KMS-11 (cell line): ENCODE data around the gene PPP1R2B.

Source experiments
- H2AFZ ChIP-seq: fragments of 200-600 bp; sonication (generic); 2 replicates; pipeline ENCODE4 v1.6.1; 2016; ENCODE audit warnings: antibody characterized with exemption, mixed run types, low read depth
- H3K27ac ChIP-seq: fragments of 200-600 bp; sonication (generic); 2 replicates; pipeline ENCODE4 v1.6.1; 2016; ENCODE audit warnings: mild to moderate bottlenecking, mixed run types
- H3K27me3 ChIP-seq: fragments of 200-600 bp; sonication (generic); 2 replicates; pipeline ENCODE4 v1.6.1; 2017; ENCODE audit warnings: mild to moderate bottlenecking, low read depth, mixed run types, moderate library complexity; ENCODE audit not compliant: insufficient read depth
- H3K36me3 ChIP-seq: fragments of 200-600 bp; sonication (generic); 2 replicates; pipeline ENCODE4 v1.6.1; 2017; ENCODE audit warnings: mild to moderate bottlenecking, mixed run types; ENCODE audit not compliant: insufficient read depth
- H3K4me1 ChIP-seq: fragments of 200-600 bp; sonication (generic); 2 replicates; pipeline ENCODE4 v1.6.1; 2016; ENCODE audit warnings: mild to moderate bottlenecking, low read depth, mixed run types; ENCODE audit not compliant: poor library complexity, severe bottlenecking
- H3K4me2 ChIP-seq: fragments of 200-600 bp; sonication (generic); 2 replicates; pipeline ENCODE4 v1.7.0; 2016; ENCODE audit warnings: mild to moderate bottlenecking, mixed run types
- H3K4me3 ChIP-seq: fragments of 200-600 bp; sonication (generic); IDR thresholded peaks from 2 replicates; pipeline ENCODE4 v1.6.1; 2017; ENCODE audit warnings: low read depth, low read length, mixed read lengths; ENCODE audit not compliant: insufficient read depth
- H3K79me2 ChIP-seq: fragments of 200-600 bp; sonication (generic); 2 replicates; pipeline ENCODE4 v1.6.1; 2016; ENCODE audit warnings: low read depth, mixed run types; ENCODE audit not compliant: insufficient read depth
- H3K9ac ChIP-seq: fragments of 200-600 bp; sonication (generic); 2 replicates; pipeline ENCODE4 v1.6.1; 2016; ENCODE audit warnings: mild to moderate bottlenecking, mixed run types
- H4K20me1 ChIP-seq: fragments of 200-600 bp; sonication (generic); 2 replicates; pipeline ENCODE4 v1.6.1; 2016; ENCODE audit warnings: mild to moderate bottlenecking, mixed run types; ENCODE audit not compliant: insufficient read depth
- CTCF ChIP-seq: fragments of 200-600 bp; sonication (generic); conservative IDR thresholded peaks from 2 replicates; pipeline ENCODE4 v1.6.1; 2017; ENCODE audit warnings: low read depth, mild to moderate bottlenecking, antibody characterized with exemption, low read length, moderate library complexity, mixed read lengths

The PPP1R2B gene

DNA sequence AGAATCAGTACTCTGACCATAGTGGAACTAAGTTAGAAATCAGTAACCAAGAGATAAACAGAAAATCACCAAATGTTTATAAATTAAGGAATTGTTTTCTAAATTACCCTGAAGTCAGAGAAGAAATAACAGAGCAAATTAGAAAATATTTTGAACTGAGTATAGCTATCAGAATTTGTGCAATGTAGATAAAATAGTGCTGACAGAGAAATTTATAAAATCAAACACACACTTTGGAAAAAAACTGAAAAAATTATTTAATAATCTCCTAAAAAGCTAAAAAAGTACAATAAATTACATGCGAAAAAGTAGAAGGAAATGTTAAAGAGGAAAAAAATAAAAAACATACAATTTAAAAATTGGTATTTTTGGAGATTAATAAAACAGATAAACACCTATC lies 37.1 kb upstream of the PPP1R2B start:
- no peak overlapping the region for H3K4me2 ChIP-seq
- H3K27ac ChIP-seq = no peak overlapping the region
- no peaks in the 10 kb centered on the region for H3K79me2 ChIP-seq
- H3K4me1 ChIP-seq = peaks cover 8% of the 10 kb centered on the region
- H4K20me1 ChIP-seq = no peaks in the 10 kb centered on the region
- H3K27me3 ChIP-seq = no peaks in the 10 kb centered on the region
- no peak for TF ChIP-seq CTCF
- H3K4me3 ChIP-seq = no peak overlapping the region
- H3K36me3 ChIP-seq = no peaks in the 10 kb centered on the region
- no peak overlapping the region for H2AFZ ChIP-seq
- H3K9ac ChIP-seq = no peak overlapping the region

- Histone ChIP-seq H3K27me3 (no peaks in the 10 kb centered on the region), H3K4me1 (peaks cover 8% of the 10 kb centered on the region)
These were observed 34.0 kb upstream of the PPP1R2B start for GRCh38 chr5:156815988-156816599.

DNA sequence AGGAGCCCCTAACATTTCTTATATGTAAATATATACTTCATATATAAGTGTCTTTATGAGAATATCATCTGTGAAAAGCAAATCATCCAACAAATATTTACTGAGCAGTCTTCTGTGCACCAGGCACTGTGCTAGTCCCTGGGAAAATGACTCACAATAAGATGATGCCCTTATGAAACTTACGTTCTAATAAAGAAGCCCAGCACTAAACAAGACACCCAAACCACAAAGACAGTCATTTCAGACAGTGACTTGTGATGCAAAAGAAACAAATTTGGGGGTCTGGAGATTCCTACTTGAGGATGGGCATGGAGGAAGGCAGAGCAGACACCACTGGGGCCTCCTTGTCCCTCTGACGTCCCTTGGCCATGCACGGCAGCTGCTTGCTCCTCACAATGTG lies 30.6 kb upstream of the PPP1R2B start:
- TF ChIP-seq CTCF = no peak
- Histone ChIP-seq H3K4me2 (no peak overlapping the region), H3K4me3 (no peak overlapping the region), H3K36me3 (no peaks in the 10 kb centered on the region), H3K79me2 (no peaks in the 10 kb centered on the region), H2AFZ (no peak overlapping the region), H3K4me1 (peaks cover 8% of the 10 kb centered on the region), H4K20me1 (no peaks in the 10 kb centered on the region), H3K9ac (no peak overlapping the region), H3K27me3 (no peaks in the 10 kb centered on the region), H3K27ac (no peak overlapping the region)

More at GRCh38 chr5:156815988-156816599, 34.0 kb upstream of the PPP1R2B start:
- TF ChIP-seq CTCF = peak; percentile 40
- no peak overlapping the region for H3K4me3 ChIP-seq
- no peaks in the 10 kb centered on the region for H3K79me2 ChIP-seq
- no peaks in the 10 kb centered on the region for H4K20me1 ChIP-seq
- no peak overlapping the region for H3K4me2 ChIP-seq
- H3K9ac ChIP-seq = no peak overlapping the region
- no peaks in the 10 kb centered on the region for H3K36me3 ChIP-seq
- H3K27ac ChIP-seq = no peak overlapping the region
- no peak overlapping the region for H2AFZ ChIP-seq

GRCh38 chr5:156819967-156820581 lies 30.0 kb upstream of the PPP1R2B start:
- TF ChIP-seq CTCF = no peak

More at GRCh38 chr5:156819967-156820581, 30.0 kb upstream of the PPP1R2B start:
- H4K20me1 ChIP-seq = no peaks in the 10 kb centered on the region
- no peaks in the 10 kb centered on the region for H3K27me3 ChIP-seq
- H3K36me3 ChIP-seq = no peaks in the 10 kb centered on the region
- no peak overlapping the region for H3K27ac ChIP-seq
- H2AFZ ChIP-seq = no peak overlapping the region
- H3K4me3 ChIP-seq = no peak overlapping the region
- no peak overlapping the region for H3K9ac ChIP-seq
- H3K4me2 ChIP-seq = no peak overlapping the region
- peaks cover 8% of the 10 kb centered on the region for H3K4me1 ChIP-seq
- no peaks in the 10 kb centered on the region for H3K79me2 ChIP-seq
